Panc1 (cell line): ENCODE measurements around the gene FNIP1. TPM values are rescaled to one million over a fixed set of nuclear protein-coding genes. Genes with fewer than 3 reads are reported as not detected.

ENCODE experiments used
- ATAC-seq: fragments of 200-7000 bp; cut with Tn5 transposase; 2 replicates; pipeline ENCODE4 v1.9.1; 2020; ENCODE audit warnings: mild to moderate bottlenecking, moderate library complexity
- BruUV-seq: library from RNA; stranded (reverse); fragments of 400-500 nt; replicated peaks from 2 replicates; lab custom pipeline; 2021; lab: Mats Ljungman, UMichigan
- CTCF ChIA-PET: fragments of 300-600 bp; sonication (Branson Sonifier 250); formaldehyde crosslinking; loops from one replicate; lab custom pipeline; 2022; ENCODE audit warnings: antibody characterized with exemption; lab: Charles Lee
- POLR2A ChIA-PET: fragments of 300-600 bp; sonication (Branson Sonifier 250); formaldehyde crosslinking; loops from one replicate; lab custom pipeline; 2022; ENCODE audit warnings: antibody characterized with exemption; lab: Charles Lee
- DNase-seq: peaks from one replicate; pipeline ENCODE4 v3.0.0-alpha.2; 2010; ENCODE audit warnings: low read depth, low spot score
- H3K27ac ChIP-seq: 2 replicates; pipeline ENCODE4 v1.5.1; 2011; ENCODE audit warnings: mild to moderate bottlenecking, low read length, inconsistent platforms
- H3K27me3 ChIP-seq: fragments of 200-500 bp; sonication (Bioruptor generic); 2 replicates; pipeline ENCODE4 v1.6.0; 2014; ENCODE audit warnings: low read length, inconsistent platforms; ENCODE audit not compliant: control insufficient read depth, insufficient read depth
- H3K36me3 ChIP-seq: fragments of 200-500 bp; sonication (Bioruptor generic); 2 replicates; pipeline ENCODE4 v1.5.1; 2014; ENCODE audit warnings: inconsistent platforms, mild to moderate bottlenecking, low read length, moderate library complexity; ENCODE audit not compliant: control insufficient read depth, insufficient read depth
- H3K4me1 ChIP-seq: 2 replicates; pipeline ENCODE4 v1.5.1; 2011; ENCODE audit warnings: inconsistent platforms, mild to moderate bottlenecking, low read length, moderate library complexity; ENCODE audit not compliant: control insufficient read depth, insufficient read depth
- H3K4me3 ChIP-seq, 2 experiments: 2 replicates each; pipeline ENCODE4 v1.5.1; 2011 to 2012; ENCODE audit warnings: low read depth in 2 of 2, low read length in 2 of 2, mild to moderate bottlenecking in 2 of 2, inconsistent platforms in 1 of 2, moderate library complexity in 1 of 2
- H3K9me3 ChIP-seq: fragments of 200-500 bp; sonication (Bioruptor generic); 2 replicates; pipeline ENCODE4 v1.5.1; 2014; ENCODE audit warnings: low read depth, mild to moderate bottlenecking, inconsistent platforms, low read length, moderate library complexity; ENCODE audit not compliant: control insufficient read depth, insufficient read depth
- CTCF ChIP-seq: fragments of 450-650 bp; IDR thresholded peaks from 2 replicates; pipeline ENCODE4 v1.5.1; 2017; ENCODE audit warnings: mild to moderate bottlenecking
- POLR2AphosphoS5 ChIP-seq: IDR thresholded peaks from 2 replicates; pipeline ENCODE4 v1.6.1; 2012; ENCODE audit warnings: mild to moderate bottlenecking, low read depth, low read length, moderate library complexity
- REST ChIP-seq, 2 experiments: IDR thresholded peaks; 2 replicates each; pipeline ENCODE4 v1.6.1; 2011 to 2012; ENCODE audit warnings: low read depth in 2 of 2, control low read depth in 1 of 2, low read length in 1 of 2, mild to moderate bottlenecking in 1 of 2, moderate library complexity in 1 of 2; ENCODE audit not compliant: insufficient read depth in 1 of 2
- SIN3A ChIP-seq: IDR thresholded peaks from 2 replicates; pipeline ENCODE4 v1.6.1; 2012; ENCODE audit warnings: low read depth, mild to moderate bottlenecking, low read length, moderate library complexity, borderline replicate concordance; ENCODE audit not compliant: insufficient read depth
- TCF7L2 ChIP-seq: IDR thresholded peaks from 2 replicates; pipeline ENCODE4 v1.6.1; 2011; ENCODE audit warnings: mild to moderate bottlenecking, low read depth, low read length, inconsistent platforms
- in situ Hi-C: cut with HindIII; loops from 2 replicates; pipeline ENCODE4 v1.10.0; 2016; ENCODE audit warnings: low sequenced_read_pairs, low pct_unique_long_range_greater_than_20kb
- intact Hi-C: fragments of 100-400 bp; cut with micrococcal nuclease; formaldehyde crosslinking; loops from one replicate; pipeline ENCODE4 v1.10.0; 2022; ENCODE audit not compliant: unreplicated experiment
- total RNA-seq: library from RNA; stranded (reverse); gene quantifications from one replicate; pipeline ENCODE4 v1.2.1, GENCODE V29; 2021; ENCODE audit not compliant: unreplicated experiment

FNIP1 gene
- total RNA-seq, 1 experiment from 2014 or later = 48.3 TPM

- Histone ChIP-seq H3K27ac (no peak overlapping the region), H3K4me1 (no peaks in the 10 kb centered on the region), H3K4me3 (no peak overlapping the region), H3K27me3 (no peaks in the 10 kb centered on the region), H3K36me3 (no peaks in the 10 kb centered on the region; the same call in 1 of the 2 replicates), H3K9me3 (no peaks in the 10 kb centered on the region)
- no peak for ATAC-seq
- in situ Hi-C loops = no loop called here
- no peak for DNase-seq
- intact Hi-C loops = no loop called here
- BruUV-seq = no TSS peak
- POLR2A ChIA-PET = no interaction called here
- TF ChIP-seq SIN3A (no peak), TCF7L2 (no peak)
- CTCF ChIA-PET = no interaction called here
Observed at GRCh38 chr5:131694926-131695325, 101.9 kb downstream of the FNIP1 start.

GRCh38 chr5:131693894-131694293, 102.9 kb downstream of the FNIP1 start:
- intact Hi-C loops (no loop called here), in situ Hi-C loops (no loop called here)
- DNase-seq (no peak), ATAC-seq (no peak)
- BruUV-seq = no TSS peak
- TF ChIP-seq CTCF (no peak), TCF7L2 (no peak), SIN3A (no peak), POLR2AphosphoS5 (no peak), REST (IDR thresholded peaks at IDR 0.05; ENCODE audit: insufficient read depth in 1 of 2, low read depth in 2 of 2, low read length in 1 of 2) (no peak)
- CTCF ChIA-PET = no interaction called here
- no peaks in the 10 kb centered on the region for H3K4me1 ChIP-seq
- H3K36me3 ChIP-seq = no peaks in the 10 kb centered on the region; the same call in 1 of the 2 replicates
- POLR2A ChIA-PET = no interaction called here
- no peaks in the 10 kb centered on the region for H3K27me3 ChIP-seq
- no peaks in the 10 kb centered on the region for H3K9me3 ChIP-seq
- H3K27ac ChIP-seq = no peak overlapping the region
- H3K4me3 ChIP-seq = no peak overlapping the region

GRCh38 chr5:131685516-131686171, 111.2 kb downstream of the FNIP1 start:
- H3K4me3 ChIP-seq = no peak overlapping the region
- in situ Hi-C loops (no loop called here), intact Hi-C loops (no loop called here)
- no peak for DNase-seq
- ChIA-PET CTCF (no interaction called here), POLR2A (no interaction called here)
- no peaks in the 10 kb centered on the region for H3K36me3 ChIP-seq
- H3K27me3 ChIP-seq = no peaks in the 10 kb centered on the region
- H3K27ac ChIP-seq = no peak overlapping the region
- TF ChIP-seq CTCF (no peak), TCF7L2 (no peak), POLR2AphosphoS5 (no peak), SIN3A (no peak), REST (IDR thresholded peaks at IDR 0.05; ENCODE audit: insufficient read depth in 1 of 2, low read depth in 2 of 2, low read length in 1 of 2) (no peak)
- no TSS peak for BruUV-seq
- no peaks in the 10 kb centered on the region for H3K4me1 ChIP-seq
- H3K9me3 ChIP-seq = no peaks in the 10 kb centered on the region
- peak; percentile 42; the same call in 1 of the 2 replicates for ATAC-seq
